K562 (cell line): Measurements from ENCODE around the gene MZB1. TPM values are rescaled to one million over a fixed set of nuclear protein-coding genes. Genes with fewer than 3 reads are reported as not detected.

Experiments
- ATAC-seq: fragments of 200-7000 bp; cut with Tn5 transposase; 3 replicates; pipeline ENCODE4 v1.9.1; 2020; ENCODE audit warnings: moderate library complexity
- BruUV-seq: library from RNA; stranded (reverse); fragments of 400-500 nt; replicated peaks from 2 replicates; lab custom pipeline; 2021; lab: Mats Ljungman, UMichigan
- CTCF ChIA-PET: fragments of 300-600 bp; formaldehyde crosslinking; extraction: SDS; loops from one replicate; lab custom pipeline; 2021; ENCODE audit warnings: low intra/inter-chr PET ratio; lab: Yijun Ruan, JAX
- POLR2A ChIA-PET: fragments of 300-600, 350-650 bp; sonication (Branson Sonifier 250); formaldehyde crosslinking; extraction: SDS; loops from one replicate; lab custom pipeline; 2021; ENCODE audit warnings: antibody characterized with exemption, inconsistent platforms; lab: Yijun Ruan, JAX
- DNase-seq, 4 experiments: peaks; one replicate each; pipeline versions ENCODE4 v3.0.0 to v3.0.0-alpha.2; 2011 to 2018; ENCODE audit warnings: low spot score in 3 of 4, mixed read lengths in 3 of 4; ENCODE audit errors: extremely low read depth in 1 of 4
- FAIRE-seq: peaks from 2 replicates; lab custom pipeline; 2011; peaks lifted over from hg19 to GRCh38; lab: Jason Lieb, UNC
- H2AFZ ChIP-seq: 2 replicates; pipeline ENCODE4 v1.6.0; 2011; ENCODE audit warnings: low read depth, low read length, control low read depth, inconsistent platforms
- H3K27ac ChIP-seq: fragments of 200-600 bp; 3 replicates; pipeline ENCODE4 v1.8.0; 2011; ENCODE audit warnings: low read depth, mild to moderate bottlenecking, control low read depth, inconsistent platforms, low read length, moderate library complexity, mixed read lengths; ENCODE audit errors: extremely low read depth
- H3K27me3 ChIP-seq, 2 experiments: fragments of 300-600 bp in 1 of 2; 2 replicates in 1 of 2; 3 replicates in 1 of 2; pipeline versions ENCODE4 v1.6.0 to v1.8.0; 2011; ENCODE audit warnings: inconsistent platforms in 2 of 2, low read length in 2 of 2, mild to moderate bottlenecking in 1 of 2, mixed read lengths in 1 of 2, moderate library complexity in 1 of 2; ENCODE audit not compliant: control insufficient read depth in 2 of 2, insufficient read depth in 2 of 2
- H3K36me3 ChIP-seq: fragments of 300-600 bp; 3 replicates; pipeline ENCODE4 v1.8.0; 2011; ENCODE audit warnings: mild to moderate bottlenecking, low read length, inconsistent platforms; ENCODE audit not compliant: control insufficient read depth, insufficient read depth
- H3K4me1 ChIP-seq, 2 experiments: fragments of 200-600 bp in 1 of 2; replicated peaks in 1 of 2; 2 replicates in 1 of 2; 3 replicates in 1 of 2; pipeline versions ENCODE4 v1.5.1 to v1.8.0; 2011; ENCODE audit warnings: inconsistent platforms in 2 of 2, low read length in 2 of 2, mild to moderate bottlenecking in 1 of 2, mixed read lengths in 1 of 2, moderate library complexity in 1 of 2; ENCODE audit not compliant: control insufficient read depth in 2 of 2, insufficient read depth in 2 of 2
- H3K4me2 ChIP-seq: 2 replicates; pipeline ENCODE4 v1.6.1; 2011; ENCODE audit warnings: low read length, control low read depth, inconsistent platforms, mixed read lengths; ENCODE audit not compliant: insufficient read depth
- H3K4me3 ChIP-seq: fragments of 200-600 bp; sonication (generic), shearing (Covaris generic); 2 replicates; pipeline ENCODE4 v1.5.1; 2016; ENCODE audit warnings: control low read depth, inconsistent platforms
- H3K79me2 ChIP-seq: fragments of 200-600 bp; 3 replicates; pipeline ENCODE4 v1.8.0; 2011; ENCODE audit warnings: low read length, inconsistent platforms; ENCODE audit not compliant: control insufficient read depth, insufficient read depth
- H3K9ac ChIP-seq, 2 experiments: 2 replicates each; pipeline versions ENCODE4 v1.6.0 to v1.6.1; 2011; ENCODE audit warnings: low read depth in 2 of 2, low read length in 2 of 2, control low read depth in 1 of 2, inconsistent platforms in 1 of 2, mild to moderate bottlenecking in 1 of 2, mixed read lengths in 1 of 2; ENCODE audit not compliant: insufficient read depth in 1 of 2
- H3K9me1 ChIP-seq: one replicate; pipeline ENCODE4 v1.6.0; 2011; ENCODE audit warnings: inconsistent platforms, mild to moderate bottlenecking, low read length, moderate library complexity; ENCODE audit not compliant: control insufficient read depth, insufficient read depth
- H3K9me3 ChIP-seq: replicated peaks from 2 replicates; pipeline ENCODE4 v1.5.1; 2011; ENCODE audit warnings: low read depth, low read length, inconsistent platforms; ENCODE audit not compliant: control insufficient read depth, insufficient read depth
- H4K20me1 ChIP-seq: replicated peaks from 2 replicates; pipeline ENCODE4 v1.6.1; 2011; ENCODE audit warnings: low read length, inconsistent platforms, mixed read lengths; ENCODE audit not compliant: control insufficient read depth, insufficient read depth
- HMGN3 ChIP-seq: IDR thresholded peaks from 2 replicates; pipeline ENCODE4 v1.6.1; 2011; ENCODE audit warnings: borderline replicate concordance, low read depth, mild to moderate bottlenecking, mixed read lengths, low read length; ENCODE audit not compliant: insufficient read length; ENCODE audit errors: extremely low read depth
- RAD51 ChIP-seq: fragments of 450-650 bp; IDR thresholded peaks from 2 replicates; pipeline ENCODE4 v1.7.1; 2016; ENCODE audit warnings: low read depth, mild to moderate bottlenecking, borderline replicate concordance
- RFX5 ChIP-seq: IDR thresholded peaks from 2 replicates; pipeline ENCODE4 v1.6.1; 2011; ENCODE audit warnings: low read depth, mild to moderate bottlenecking, improper control_type of control experiment, low read length
- RFX7 ChIP-seq: fragments of 250-450 bp; sonication (Bioruptor Pico); IDR thresholded peaks from 2 replicates; pipeline ENCODE4 v1.5.1; 2021; ENCODE audit warnings: mild to moderate bottlenecking
- SPI1 ChIP-seq: IDR thresholded peaks from 2 replicates; pipeline ENCODE4 v1.6.1; 2011; ENCODE audit warnings: low read depth, low read length, control low read depth, borderline replicate concordance
- STAT5A ChIP-seq: IDR thresholded peaks from 2 replicates; pipeline ENCODE4 v1.6.1; 2012; ENCODE audit warnings: low read length, inconsistent platforms, borderline replicate concordance
- YY1 ChIP-seq, 3 experiments: IDR thresholded peaks; 2 replicates each; pipeline ENCODE4 v1.6.1; 2011; ENCODE audit warnings: low read length in 2 of 3, mild to moderate bottlenecking in 2 of 3, moderate library complexity in 2 of 3, borderline replicate concordance in 1 of 3, control low read depth in 1 of 3, low read depth in 1 of 3; ENCODE audit not compliant: insufficient read depth in 3 of 3, insufficient replicate concordance in 2 of 3, control insufficient read depth in 1 of 3, insufficient read length in 1 of 3; ENCODE audit errors: extremely low read depth in 1 of 3
- ZNF140 ChIP-seq: fragments of 250-450 bp; sonication (Bioruptor Pico); IDR thresholded peaks from 2 replicates; pipeline ENCODE4 v1.8.0; 2021; ENCODE audit warnings: moderate library complexity, mild to moderate bottlenecking, inconsistent platforms
- WGBS: fragments of 100-300 bp; shearing (Covaris generic); methylation state at CpG from one replicate; pipeline ENCODE4 v1.1.6; 2016; ENCODE audit warnings: low coverage, mixed read lengths; ENCODE audit not compliant: insufficient coverage; ENCODE audit errors: missing lambda C conversion rate; 5-methylcytosine and 5-hydroxymethylcytosine counted together
- in situ Hi-C: fragments of 300-500 bp; cut with MboI; formaldehyde crosslinking; loops from 4 replicates; pipeline ENCODE4 v1.15.0; 2018; ENCODE audit warnings: inconsistent platforms, mixed read lengths
- intact Hi-C: fragments of 100-400 bp; cut with micrococcal nuclease; formaldehyde crosslinking; loops from 2 replicates; pipeline ENCODE4 v1.14.2; 2022
- polyA plus RNA-seq, 8 experiments: library from polyadenylated mRNA; depleted of rRNA in 4 of 8; stranded (reverse) in 5 of 8; unstranded in 3 of 8; fragments of >200 nt; fragmentation: Nextera tagmentation in 2 of 8; fragmentation: Illumina TruSeq in 1 of 8; extraction: Ambion mirVana in 2 of 8; extraction: Trizol in 1 of 8; gene quantifications; 2 replicates each; pipeline versions ENCODE4 v1.2.1 to v1.2.3, GENCODE V29; 2011 to 2014; ENCODE audit warnings: inconsistent platforms in 1 of 8, missing spikeins in 1 of 8
- total RNA-seq, 7 experiments: library from RNA; depleted of rRNA in 6 of 7; stranded (reverse); fragments of >200 nt in 6 of 7; fragmentation: Illumina TruSeq in 2 of 7; extraction: Trizol in 2 of 7; gene quantifications; 2 replicates each; pipeline versions ENCODE4 v1.2.1 to v1.2.3, GENCODE V29; 2011 to 2021; ENCODE audit warnings: low replicate concordance in 1 of 7
- TF ChIP-seq, protein P1 (sequence below), 2 experiments: fragments of 450-650 bp in 1 of 2; sonication (generic) in 1 of 2; formaldehyde crosslinking in 1 of 2; IDR thresholded peaks in 1 of 2; conservative IDR thresholded peaks in 1 of 2; 2 replicates each; pipeline versions ENCODE4 v1.6.1 to v1.8.1; 2016 to 2023; ENCODE audit warnings: mild to moderate bottlenecking in 2 of 2, moderate library complexity in 2 of 2, inconsistent platforms in 1 of 2, missing genetic modification reagents in 1 of 2
- TF ChIP-seq, protein P2 (sequence below): fragments of 250-450 bp; sonication (Bioruptor Pico); IDR thresholded peaks from 2 replicates; pipeline ENCODE4 v1.5.0; 2021

Gene MZB1
- total and polyA plus RNA-seq, 9 of the 15 experiments (the other 6 are each of a cell fraction or from before 2014, with no cell fraction given): 0.13 to 0.31 TPM; not detected in 7

DNA sequence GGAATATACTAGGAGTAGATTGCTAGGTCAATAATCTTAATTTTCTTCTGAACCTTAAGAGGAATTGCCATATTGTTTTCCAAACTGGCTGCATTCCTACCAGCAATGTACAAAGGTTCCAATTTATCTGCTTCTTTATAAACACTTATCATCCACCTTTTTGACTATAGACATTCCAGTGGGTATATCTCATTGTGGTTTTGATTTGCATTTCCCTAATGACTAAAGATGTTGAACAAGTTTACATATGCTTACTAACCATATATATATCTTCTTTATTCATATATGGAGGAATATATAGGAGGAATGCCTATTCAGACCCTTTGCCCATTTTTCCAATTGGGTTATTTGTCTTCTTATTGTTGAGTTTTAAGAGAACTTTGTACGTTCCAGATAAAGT is 42.0 kb upstream of the MZB1 start:
- Histone ChIP-seq H3K4me3 (no peak overlapping the region), H3K4me1 (no peaks in the 10 kb centered on the region), H3K27ac (no peak overlapping the region), H2AFZ (no peak overlapping the region), H3K27me3 (no peaks in the 10 kb centered on the region), H3K9me3 (no peaks in the 10 kb centered on the region), H3K9me1 (no peaks in the 10 kb centered on the region), H3K36me3 (no peaks in the 10 kb centered on the region), H4K20me1 (no peaks in the 10 kb centered on the region), H3K4me2 (no peak overlapping the region), H3K9ac (no peak overlapping the region), H3K79me2 (no peaks in the 10 kb centered on the region)
- POLR2A ChIA-PET: no interaction called here
- in situ Hi-C loops (no loop called here), intact Hi-C loops (no loop called here)
- ATAC-seq: no peak
- no peak for FAIRE-seq
- BruUV-seq: no TSS peak
- TF ChIP-seq SPI1 (no peak), STAT5A (no peak), ZNF140 (CRISPR knock-in tag) (no peak), RFX7 (no peak), HMGN3 (no peak)
- WGBS: 15% methylated on average over 1 of the region's 1 CpG
- CTCF ChIA-PET: no interaction called here
- DNase-seq: no peak

- no peak for ATAC-seq
- ChIA-PET POLR2A (interaction anchor here (0.6 to 1.5 kb wide), 4 partner anchors 9 to 73 kb away, joined by 3 to 5 read pairs (median 4); partner anchors contain the start of gene DNAJC18), CTCF (no interaction called here)
- in situ Hi-C loops (no loop called here), intact Hi-C loops (no loop called here)
- Histone ChIP-seq H3K9me3 (no peaks in the 10 kb centered on the region), H3K9me1 (no peaks in the 10 kb centered on the region), H3K4me3 (no peak overlapping the region), H3K36me3 (no peaks in the 10 kb centered on the region), H3K79me2 (no peaks in the 10 kb centered on the region), H3K4me1 (peaks cover 0 to 5% of the 10 kb centered on the region in 2 experiments; a peak in 1 of 5 replicates), H3K9ac (no peak overlapping the region), H3K4me2 (no peak overlapping the region), H2AFZ (no peak overlapping the region), H3K27me3 (no peaks in the 10 kb centered on the region), H4K20me1 (no peaks in the 10 kb centered on the region), H3K27ac (no peak overlapping the region)
- FAIRE-seq: no peak
- TF ChIP-seq, protein P1, sequence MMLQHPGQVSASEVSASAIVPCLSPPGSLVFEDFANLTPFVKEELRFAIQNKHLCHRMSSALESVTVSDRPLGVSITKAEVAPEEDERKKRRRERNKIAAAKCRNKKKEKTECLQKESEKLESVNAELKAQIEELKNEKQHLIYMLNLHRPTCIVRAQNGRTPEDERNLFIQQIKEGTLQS (IDR thresholded peaks at IDR 0.05): peak; percentile 50; the same call in 1 of the 2 replicates
- TF ChIP-seq, protein P1 (CRISPR knock-in tag; conservative IDR thresholded peaks at IDR 0.05): no peak
- no peak for TF ChIP-seq HMGN3
- TF ChIP-seq RAD51: no peak
- no peak for TF ChIP-seq RFX5
- TF ChIP-seq, protein P2, sequence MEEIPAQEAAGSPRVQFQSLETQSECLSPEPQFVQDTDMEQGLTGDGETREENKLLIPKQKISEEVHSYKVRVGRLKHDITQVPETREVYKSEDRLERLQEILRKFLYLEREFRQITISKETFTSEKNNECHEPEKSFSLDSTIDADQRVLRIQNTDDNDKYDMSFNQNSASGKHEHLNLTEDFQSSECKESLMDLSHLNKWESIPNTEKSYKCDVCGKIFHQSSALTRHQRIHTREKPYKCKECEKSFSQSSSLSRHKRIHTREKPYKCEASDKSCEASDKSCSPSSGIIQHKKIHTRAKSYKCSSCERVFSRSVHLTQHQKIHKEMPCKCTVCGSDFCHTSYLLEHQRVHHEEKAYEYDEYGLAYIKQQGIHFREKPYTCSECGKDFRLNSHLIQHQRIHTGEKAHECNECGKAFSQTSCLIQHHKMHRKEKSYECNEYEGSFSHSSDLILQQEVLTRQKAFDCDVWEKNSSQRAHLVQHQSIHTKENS (CRISPR knock-in tag): no peak
- TF ChIP-seq YY1 (IDR thresholded peaks at IDR 0.05; ENCODE audit: borderline replicate concordance in 1 of 3, control insufficient read depth in 1 of 3, extremely low read depth in 1 of 3, insufficient read depth in 3 of 3, insufficient read length in 1 of 3, insufficient replicate concordance in 2 of 3, low read depth in 1 of 3, low read length in 2 of 3): no peak
- no TSS peak for BruUV-seq
- 36% methylated on average over 2 of the region's 2 CpGs for WGBS
- no peak for DNase-seq
Observed at GRCh38 chr5:139430015-139430414, 40.3 kb upstream of the MZB1 start.
